AG09309 (cell line): ENCODE results near the gene ERO1B.

ENCODE experiments used
- DNase-seq: peaks from one replicate; pipeline ENCODE4 v3.0.0-alpha.2; 2010; ENCODE audit warnings: low read depth
- H3K4me3 ChIP-seq: 2 replicates; pipeline ENCODE4 v1.5.1; 2011; ENCODE audit warnings: mild to moderate bottlenecking, low read depth, low read length, moderate library complexity; ENCODE audit not compliant: control insufficient read depth
- CTCF ChIP-seq: IDR thresholded peaks from 2 replicates; pipeline ENCODE4 v1.5.1; 2011; ENCODE audit warnings: mild to moderate bottlenecking, low read depth, low read length, inconsistent platforms; ENCODE audit not compliant: insufficient read depth, control insufficient read depth; ENCODE audit errors: missing control alignments

ERO1B gene

GRCh38 chr1:236242568-236242967 lies 39.2 kb downstream of the ERO1B start:
- TF ChIP-seq CTCF: no peak
- no peak overlapping the region for H3K4me3 ChIP-seq
- no peak for DNase-seq

DNA sequence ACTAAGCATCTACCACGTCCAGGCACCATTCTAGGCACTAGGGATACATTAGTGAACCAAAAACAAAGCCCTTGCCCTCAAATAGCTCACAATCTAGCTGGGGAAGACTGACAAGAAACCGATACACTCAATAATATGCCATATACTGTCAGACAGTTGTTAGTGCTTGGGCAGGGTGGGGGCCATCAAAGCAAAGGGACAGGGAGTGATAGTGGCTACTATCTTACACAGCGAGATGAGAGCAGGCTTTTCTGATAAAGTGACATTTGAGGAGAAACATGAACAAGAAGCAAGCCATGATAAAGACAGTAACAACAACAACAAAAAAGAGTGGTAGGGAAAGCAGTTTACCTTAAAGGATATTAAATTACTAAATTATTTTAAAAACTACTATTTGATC lies 41.1 kb downstream of the ERO1B start:
- no peak for TF ChIP-seq CTCF
- no peak for DNase-seq
- no peak overlapping the region for H3K4me3 ChIP-seq

DNA sequence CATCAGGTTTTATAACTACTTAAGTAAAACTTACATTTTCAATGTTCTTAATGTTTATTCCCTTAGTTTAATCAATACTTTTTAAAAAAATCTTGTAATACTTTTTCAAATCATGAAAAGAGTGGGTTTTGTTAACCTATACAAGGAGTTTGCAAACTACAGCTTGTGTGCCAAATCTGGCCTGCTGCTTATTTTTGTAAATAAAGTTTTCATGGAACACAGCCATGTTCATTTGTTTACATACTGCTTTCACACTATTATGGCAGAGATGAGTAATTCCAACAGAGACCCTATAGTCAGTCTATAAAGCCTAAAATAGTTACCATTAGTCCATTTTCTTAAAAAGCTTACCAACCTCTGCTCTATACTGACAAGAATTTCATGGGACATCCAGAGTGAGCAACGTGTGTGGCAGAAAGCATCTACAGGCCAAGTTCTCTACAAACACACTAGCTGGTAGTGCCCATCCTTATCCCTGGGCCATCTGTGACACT lies 42.6 kb downstream of the ERO1B start:
- no peak for DNase-seq
- TF ChIP-seq CTCF: no peak
- no peak overlapping the region for H3K4me3 ChIP-seq

DNA sequence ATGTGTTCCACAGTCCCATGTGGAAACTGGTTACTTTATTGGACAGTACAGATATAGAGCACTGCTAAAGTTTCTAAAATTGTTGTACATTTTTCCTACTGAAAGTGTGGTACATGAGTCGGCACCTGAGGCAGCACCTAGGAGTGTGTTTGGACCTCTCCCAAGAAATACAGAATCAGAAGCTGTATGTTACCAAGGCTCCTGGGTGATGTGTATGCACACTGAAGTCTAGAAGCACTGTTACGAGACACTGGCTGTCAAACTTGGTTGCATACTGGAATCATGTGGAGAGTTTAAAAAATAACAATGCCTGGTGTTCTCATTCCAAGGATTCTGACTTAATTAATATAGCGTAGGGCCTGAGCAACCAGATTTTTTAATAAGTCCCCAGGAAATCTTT lies 46.6 kb downstream of the ERO1B start:
- no peak for DNase-seq
- TF ChIP-seq CTCF: no peak
- H3K4me3 ChIP-seq: no peak overlapping the region

GRCh38 chr1:236228411-236228810 lies 53.3 kb downstream of the ERO1B start:
- no peak for TF ChIP-seq CTCF
- DNase-seq: no peak
- H3K4me3 ChIP-seq: no peak overlapping the region

DNA sequence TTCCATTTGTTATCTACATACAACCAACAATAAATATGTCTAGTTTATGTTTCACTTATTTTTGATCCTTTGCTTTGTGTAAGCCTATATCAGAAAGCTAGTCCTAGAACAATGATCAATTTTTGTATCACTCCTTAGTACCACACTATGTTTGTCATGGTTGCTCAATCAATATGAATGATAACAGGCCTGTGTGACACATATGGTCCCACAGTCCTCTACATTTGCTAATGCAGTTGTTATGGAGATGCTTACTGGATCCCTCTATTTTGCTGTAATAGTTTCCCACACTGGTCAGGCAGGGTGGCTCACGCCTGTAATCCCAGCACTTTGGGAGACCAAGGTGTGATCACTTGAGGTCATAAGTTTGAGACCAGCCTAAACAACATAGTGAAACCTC lies 59.1 kb downstream of the ERO1B start:
- no peak overlapping the region for H3K4me3 ChIP-seq
- no peak for DNase-seq
- no peak for TF ChIP-seq CTCF

GRCh38 chr1:236220473-236220872 lies 61.3 kb downstream of the ERO1B start:
- no peak for DNase-seq
- TF ChIP-seq CTCF: no peak
- H3K4me3 ChIP-seq: no peak overlapping the region
